ENCODE results near the gene IKZF3.
A peak's percentile ranks its signal among the peaks of the same experiment; 100 is the strongest.
"Not testable (repeated sequence)": the region's sequence is repeated elsewhere in the genome, so short reads cannot be mapped to it uniquely, and the experiment has no call there.

Gene IKZF3

GRCh38 chr17:39738983-39739884 is 124.9 kb downstream of the IKZF3 start:
- no peak for DNase-seq (ENCODE audit: low spot score)

DNA sequence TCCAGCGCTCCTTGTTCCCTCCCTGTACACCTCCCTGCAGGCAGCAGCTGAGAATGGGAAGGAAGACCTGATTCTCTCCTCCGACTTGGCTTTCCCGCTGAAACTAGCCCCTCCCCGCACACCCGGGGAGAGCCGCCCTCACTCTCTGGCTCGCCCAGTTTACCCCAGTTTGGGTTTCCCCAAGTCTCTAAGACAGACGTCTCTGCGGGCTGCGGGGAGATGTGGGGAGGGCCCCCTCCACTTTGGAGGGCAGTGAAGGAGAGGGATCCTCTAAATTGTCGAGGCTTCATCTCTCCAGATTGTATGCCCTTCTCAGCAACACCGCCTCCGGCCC is 125.6 kb downstream of the IKZF3 start:
- DNase-seq (ENCODE audit: low spot score) = no peak

DNA sequence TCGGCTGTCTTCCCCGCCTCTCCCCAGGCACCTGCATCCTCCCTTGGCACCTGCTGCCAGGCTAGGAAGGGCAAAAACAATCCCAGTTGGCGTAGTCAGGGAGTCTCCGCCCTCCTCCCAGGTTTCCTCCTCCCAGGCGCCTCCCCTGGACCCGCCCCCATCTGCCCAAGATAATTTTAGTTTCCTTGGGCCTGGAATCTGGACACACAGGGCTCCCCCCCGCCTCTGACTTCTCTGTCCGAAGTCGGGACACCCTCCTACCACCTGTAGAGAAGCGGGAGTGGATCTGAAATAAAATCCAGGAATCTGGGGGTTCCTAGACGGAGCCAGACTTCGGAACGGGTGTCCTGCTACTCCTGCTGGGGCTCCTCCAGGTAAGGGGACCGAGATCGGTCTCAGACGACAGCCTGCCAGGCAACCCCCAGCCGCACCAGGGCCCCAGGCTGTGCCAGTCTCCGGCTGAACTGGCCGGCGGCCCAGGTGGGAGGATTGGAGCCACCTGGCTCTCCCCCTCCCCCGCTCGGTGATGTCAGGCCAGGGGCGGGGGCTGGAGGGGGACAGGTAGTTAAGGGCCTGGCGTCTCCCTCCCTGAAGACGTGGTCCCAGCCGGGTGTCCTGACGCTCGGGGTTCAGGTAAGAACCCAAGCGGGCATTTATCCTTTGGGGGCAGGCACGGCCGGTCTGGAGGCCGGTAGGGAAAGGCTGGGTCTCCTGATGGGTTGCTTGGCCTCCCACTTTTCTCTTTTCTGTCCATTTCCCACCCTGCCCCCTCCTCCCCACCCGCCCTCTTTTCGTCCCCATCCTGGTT is 126.1 kb downstream of the IKZF3 start, which contains the start of gene GRB7:
Gene GRB7 (plus strand): TSS at position 179 of the 808 bp plus-strand sequence. CDS start 4,364 bp downstream, outside the sequence.
- no peak for DNase-seq (ENCODE audit: low spot score)

DNA sequence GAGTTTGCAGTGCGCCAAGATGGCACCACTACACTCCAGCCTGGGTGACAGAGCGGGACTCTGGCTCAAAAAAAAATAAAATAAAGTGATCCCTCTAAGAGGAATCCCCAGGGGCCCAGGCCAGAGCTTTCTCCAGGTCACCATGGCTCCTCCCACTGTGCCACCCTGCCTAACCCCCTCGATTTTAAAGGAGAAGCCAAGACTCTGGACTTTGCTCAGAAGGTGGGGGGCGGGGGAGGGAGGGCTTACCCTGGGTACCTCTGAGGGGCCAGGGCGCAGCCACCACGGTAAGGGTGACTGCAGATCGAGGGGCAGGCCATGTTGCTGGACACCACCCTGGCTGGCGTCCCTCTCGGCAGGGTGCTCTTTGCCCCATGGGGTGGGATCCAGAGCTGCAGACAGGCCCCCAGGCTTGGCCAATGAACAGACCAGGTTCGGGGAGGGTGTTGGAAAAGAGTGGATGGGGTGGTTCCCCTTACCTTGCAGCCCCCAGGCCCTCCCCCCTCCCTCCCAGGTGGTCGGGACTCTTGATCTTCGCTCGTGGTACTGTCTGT is 126.8 kb downstream of the IKZF3 start:
- no peak for DNase-seq (ENCODE audit: low spot score)

DNA sequence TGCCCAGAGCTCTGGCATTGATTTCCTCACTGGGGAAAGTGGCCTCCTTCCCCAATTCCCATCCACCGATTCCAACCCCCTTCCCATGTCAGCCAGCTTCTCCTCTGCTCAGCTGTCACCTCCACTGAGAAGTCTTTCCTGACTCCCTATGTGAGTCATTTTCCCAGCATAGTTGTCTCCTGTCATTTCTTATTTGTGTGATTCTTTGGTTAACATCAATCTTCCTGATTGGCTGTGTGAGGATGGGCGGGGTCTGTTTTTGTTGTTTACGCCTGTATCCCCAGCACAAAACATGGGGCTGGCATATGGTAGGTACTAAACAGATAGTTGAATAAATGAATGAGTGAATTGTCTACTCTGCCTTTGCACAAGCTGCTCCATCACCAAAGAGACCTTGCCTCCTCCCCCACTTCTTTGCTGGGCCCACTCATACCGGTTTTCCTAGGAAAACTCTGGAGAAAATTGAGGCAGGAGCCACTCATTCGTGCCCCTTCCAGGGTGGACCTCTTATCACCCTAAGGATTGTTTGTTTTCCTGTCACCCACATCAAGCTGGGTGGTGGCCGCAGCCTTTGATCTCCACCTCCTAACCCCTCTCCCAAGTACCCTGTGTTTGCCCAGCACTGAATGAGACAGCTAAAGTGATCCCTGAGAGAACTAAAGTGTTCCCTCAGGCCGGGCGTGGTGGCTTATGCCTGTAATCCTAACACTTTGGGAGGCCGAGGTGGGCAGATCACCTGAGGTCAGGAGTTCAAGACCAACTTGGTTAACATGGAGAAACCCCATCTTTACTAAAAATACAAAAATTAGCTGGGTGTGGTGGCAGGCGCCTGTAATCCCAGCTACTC is 127.6 kb downstream of the IKZF3 start:
- no peak for DNase-seq (ENCODE audit: low spot score)

GRCh38 chr17:39735882-39736281 is 128.2 kb downstream of the IKZF3 start:
- DNase-seq (ENCODE audit: low spot score) = no peak

GRCh38 chr17:39732586-39732985 is 131.5 kb downstream of the IKZF3 start:
- no peak for DNase-seq (ENCODE audit: low spot score)

- peak; percentile 92 for DNase-seq (ENCODE audit: low spot score)
Measured at GRCh38 chr17:39730095-39730921, 133.8 kb downstream of the IKZF3 start, which contains the start of gene MIEN1. Gene MIEN1, minus strand, starts transcription at chr17:39730532. Its CDS starts 37 bp downstream, at chr17:39730495.

DNA sequence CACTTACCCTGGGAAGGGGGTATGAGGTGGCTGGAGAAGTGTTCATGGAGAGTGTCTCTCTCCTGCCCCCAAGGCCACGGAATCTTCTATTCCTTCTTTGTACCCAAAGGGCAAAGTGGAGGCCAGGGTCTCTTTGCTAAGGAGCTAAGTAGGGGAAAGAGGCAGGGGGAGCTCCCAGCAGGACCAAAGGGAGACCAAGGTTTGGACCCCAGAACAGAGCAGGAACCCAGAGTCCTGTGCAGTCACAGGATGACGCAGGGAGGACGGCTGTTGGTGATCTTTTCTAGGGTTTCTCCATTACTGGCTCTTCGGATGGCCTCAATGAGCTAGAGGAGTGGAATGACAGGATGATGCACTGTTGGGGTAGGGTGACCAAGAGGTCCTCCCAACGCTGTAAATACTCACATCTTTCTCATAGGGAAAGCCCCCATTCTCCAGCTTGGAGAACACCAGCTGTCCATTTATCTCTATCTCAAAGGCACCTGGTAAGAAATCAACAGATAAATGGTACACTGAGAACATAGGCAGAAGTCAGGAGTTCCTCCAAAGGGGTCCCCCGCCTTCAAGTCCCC is 134.7 kb downstream of the IKZF3 start:
- DNase-seq (ENCODE audit: low spot score) = no peak

DNA sequence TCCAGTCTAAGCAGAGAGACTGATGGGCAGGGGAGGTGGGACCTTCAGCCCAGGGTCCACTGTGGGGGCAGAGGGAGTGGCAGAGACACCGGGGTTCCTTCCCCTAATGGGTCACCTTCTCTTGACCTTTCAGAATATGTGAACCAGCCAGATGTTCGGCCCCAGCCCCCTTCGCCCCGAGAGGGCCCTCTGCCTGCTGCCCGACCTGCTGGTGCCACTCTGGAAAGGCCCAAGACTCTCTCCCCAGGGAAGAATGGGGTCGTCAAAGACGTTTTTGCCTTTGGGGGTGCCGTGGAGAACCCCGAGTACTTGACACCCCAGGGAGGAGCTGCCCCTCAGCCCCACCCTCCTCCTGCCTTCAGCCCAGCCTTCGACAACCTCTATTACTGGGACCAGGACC is 136.6 kb downstream of the IKZF3 start:
- no peak for DNase-seq (ENCODE audit: low spot score)

DNA sequence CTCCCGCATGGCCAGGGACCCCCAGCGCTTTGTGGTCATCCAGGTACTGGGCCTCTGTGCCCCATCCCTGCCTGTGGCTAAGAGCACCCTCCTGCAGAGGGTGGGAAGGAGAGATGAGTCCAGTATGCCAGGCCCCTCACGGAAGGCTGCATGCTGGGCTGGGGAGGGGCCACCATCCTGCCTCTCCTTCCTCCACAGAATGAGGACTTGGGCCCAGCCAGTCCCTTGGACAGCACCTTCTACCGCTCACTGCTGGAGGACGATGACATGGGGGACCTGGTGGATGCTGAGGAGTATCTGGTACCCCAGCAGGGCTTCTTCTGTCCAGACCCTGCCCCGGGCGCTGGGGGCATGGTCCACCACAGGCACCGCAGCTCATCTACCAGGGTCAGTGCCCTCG is 137.5 kb downstream of the IKZF3 start:
- DNase-seq (ENCODE audit: low spot score) = no peak

DNA sequence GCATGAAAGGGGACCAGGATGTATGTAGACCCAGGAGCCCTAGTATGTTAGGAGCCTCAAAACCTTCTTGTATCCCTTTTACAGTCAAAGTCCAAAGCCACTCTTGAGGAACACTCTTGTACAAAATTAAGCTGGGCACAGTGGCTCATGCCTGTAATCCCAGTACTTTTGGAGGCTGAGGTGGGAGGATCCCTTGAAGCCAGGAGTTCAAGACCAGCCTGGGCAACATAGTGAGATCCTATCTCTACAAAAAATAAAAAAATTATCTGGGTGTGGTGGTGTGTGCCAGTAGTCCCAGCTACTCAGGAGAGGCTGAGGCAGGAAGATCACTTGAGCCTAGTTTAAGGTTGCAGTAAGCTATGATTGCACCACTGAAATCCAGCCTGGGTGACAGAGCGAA is 138.2 kb downstream of the IKZF3 start:
- not testable (repeated sequence) for DNase-seq (ENCODE audit: low spot score)

DNA sequence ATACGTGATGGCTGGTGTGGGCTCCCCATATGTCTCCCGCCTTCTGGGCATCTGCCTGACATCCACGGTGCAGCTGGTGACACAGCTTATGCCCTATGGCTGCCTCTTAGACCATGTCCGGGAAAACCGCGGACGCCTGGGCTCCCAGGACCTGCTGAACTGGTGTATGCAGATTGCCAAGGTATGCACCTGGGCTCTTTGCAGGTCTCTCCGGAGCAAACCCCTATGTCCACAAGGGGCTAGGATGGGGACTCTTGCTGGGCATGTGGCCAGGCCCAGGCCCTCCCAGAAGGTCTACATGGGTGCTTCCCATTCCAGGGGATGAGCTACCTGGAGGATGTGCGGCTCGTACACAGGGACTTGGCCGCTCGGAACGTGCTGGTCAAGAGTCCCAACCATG is 139.4 kb downstream of the IKZF3 start:
- no peak for DNase-seq (ENCODE audit: low spot score)

DNA sequence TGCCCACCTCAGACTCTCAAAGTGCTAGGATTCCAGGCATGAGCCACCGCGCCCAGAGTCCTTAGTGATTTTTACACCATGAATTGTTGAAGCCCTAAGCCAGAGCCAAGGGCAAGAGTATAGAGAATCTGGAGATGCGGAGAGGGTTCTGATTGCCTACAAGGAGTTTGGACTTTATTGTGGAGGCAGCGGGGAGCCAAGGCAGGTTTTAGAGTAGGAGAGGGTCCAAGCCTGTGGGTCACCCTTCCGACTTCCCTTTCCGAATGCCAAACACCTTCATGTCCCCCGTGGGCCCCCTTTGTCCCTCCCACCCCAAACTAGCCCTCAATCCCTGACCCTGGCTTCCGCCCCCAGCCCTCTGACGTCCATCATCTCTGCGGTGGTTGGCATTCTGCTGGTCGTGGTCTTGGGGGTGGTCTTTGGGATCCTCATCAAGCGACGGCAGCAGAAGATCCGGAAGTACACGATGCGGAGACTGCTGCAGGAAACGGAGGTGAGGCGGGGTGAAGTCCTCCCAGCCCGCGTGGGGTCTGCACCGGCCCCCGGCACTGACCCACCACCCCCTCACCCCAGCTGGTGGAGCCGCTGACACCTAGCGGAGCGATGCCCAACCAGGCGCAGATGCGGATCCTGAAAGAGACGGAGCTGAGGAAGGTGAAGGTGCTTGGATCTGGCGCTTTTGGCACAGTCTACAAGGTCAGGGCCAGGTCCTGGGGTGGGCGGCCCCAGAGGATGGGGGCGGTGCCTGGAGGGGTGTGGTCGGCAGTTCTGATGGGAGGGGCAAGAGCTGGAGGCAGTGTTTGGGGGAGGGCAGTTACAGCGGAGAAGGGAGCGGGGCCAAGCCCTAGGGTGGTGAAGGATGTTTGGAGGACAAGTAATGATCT is 140.9 kb downstream of the IKZF3 start:
- DNase-seq (ENCODE audit: low spot score) = no peak

- DNase-seq (ENCODE audit: low spot score) = no peak
Measured at GRCh38 chr17:39722104-39722503, 142.0 kb downstream of the IKZF3 start.

- no peak for DNase-seq (ENCODE audit: low spot score)
Measured at GRCh38 chr17:39719563-39720355, 144.4 kb downstream of the IKZF3 start.

DNA sequence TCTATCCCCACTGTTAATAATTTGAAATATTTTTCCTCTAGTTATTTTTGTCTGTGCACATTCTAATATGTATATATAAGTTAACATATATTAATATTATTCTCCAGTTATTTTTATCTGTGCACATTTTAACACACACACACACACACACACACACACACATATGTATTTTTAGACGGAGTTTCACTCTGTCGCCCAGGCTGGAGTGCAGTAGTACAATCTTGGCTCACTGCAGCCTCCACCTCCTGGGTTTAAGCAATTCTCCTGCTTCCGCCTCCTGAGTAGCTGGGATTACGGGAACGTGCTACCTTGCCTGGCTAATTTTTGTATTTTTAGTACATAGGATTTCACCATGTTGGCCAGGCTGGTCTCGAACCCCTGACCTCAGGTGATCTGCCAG is 146.5 kb downstream of the IKZF3 start:
- DNase-seq (ENCODE audit: low spot score) = no peak

GRCh38 chr17:39716879-39717536 is 147.1 kb downstream of the IKZF3 start:
- no peak for DNase-seq (ENCODE audit: low spot score)
